Uterus (tissue), 2 donors: ENCODE measurements around the gene TMEM203.

Source experiments
- POLR2A ChIP-seq, 2 donors: fragments of 450-650 bp; IDR thresholded peaks; one replicate each; pipeline ENCODE4 v1.6.1; 2016; ENCODE audit warnings: antibody characterized with exemption in 2 of 2, mild to moderate bottlenecking in 1 of 2, moderate library complexity in 1 of 2
- TF ChIP-seq, protein P1 (sequence below), 4 experiments: fragments of 200-600 bp in 2 of 4; fragments of 450-650 bp in 2 of 4; sonication (generic) in 2 of 4; IDR thresholded peaks; one replicate each; pipeline ENCODE4 v1.5.1; 2016 to 2019; ENCODE audit warnings: antibody characterized with exemption in 4 of 4, mild to moderate bottlenecking in 2 of 4, moderate library complexity in 1 of 4

DNA sequence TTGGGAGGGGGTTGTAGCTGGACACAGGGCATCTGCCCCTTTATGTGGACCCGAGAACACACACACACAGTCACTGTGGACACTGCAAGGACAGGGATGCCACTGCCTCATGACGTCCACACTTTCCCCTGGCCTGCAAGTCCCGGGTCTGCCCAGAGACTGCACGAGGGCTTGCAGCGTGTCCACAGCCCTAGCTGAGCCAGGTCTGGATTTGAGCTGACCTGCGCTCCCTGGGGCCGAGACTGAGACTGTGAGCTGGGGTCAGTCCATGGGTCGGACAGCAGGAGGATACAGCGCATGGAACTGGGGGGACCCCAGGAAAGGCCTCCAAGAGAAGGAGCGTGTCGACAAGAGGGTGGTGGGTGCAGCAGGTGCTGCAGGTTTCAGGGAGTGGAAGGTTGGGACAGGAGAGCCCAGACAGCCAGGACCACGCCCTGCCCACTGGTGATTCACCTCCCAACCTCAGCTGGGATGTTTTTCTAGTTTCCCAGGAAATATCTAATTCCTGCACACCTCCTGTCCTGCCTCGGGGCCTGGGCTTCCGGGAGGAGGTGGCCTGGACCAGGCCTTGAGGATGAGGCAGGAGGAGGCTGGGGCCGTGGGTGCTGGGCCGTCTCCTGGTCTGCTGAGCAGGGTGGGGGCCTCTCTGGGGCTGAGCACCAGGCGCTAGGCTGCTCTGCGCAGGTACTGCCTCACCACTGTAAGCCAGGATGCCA is 21.0 kb upstream of the TMEM203 start:
- TF ChIP-seq, protein P1, sequence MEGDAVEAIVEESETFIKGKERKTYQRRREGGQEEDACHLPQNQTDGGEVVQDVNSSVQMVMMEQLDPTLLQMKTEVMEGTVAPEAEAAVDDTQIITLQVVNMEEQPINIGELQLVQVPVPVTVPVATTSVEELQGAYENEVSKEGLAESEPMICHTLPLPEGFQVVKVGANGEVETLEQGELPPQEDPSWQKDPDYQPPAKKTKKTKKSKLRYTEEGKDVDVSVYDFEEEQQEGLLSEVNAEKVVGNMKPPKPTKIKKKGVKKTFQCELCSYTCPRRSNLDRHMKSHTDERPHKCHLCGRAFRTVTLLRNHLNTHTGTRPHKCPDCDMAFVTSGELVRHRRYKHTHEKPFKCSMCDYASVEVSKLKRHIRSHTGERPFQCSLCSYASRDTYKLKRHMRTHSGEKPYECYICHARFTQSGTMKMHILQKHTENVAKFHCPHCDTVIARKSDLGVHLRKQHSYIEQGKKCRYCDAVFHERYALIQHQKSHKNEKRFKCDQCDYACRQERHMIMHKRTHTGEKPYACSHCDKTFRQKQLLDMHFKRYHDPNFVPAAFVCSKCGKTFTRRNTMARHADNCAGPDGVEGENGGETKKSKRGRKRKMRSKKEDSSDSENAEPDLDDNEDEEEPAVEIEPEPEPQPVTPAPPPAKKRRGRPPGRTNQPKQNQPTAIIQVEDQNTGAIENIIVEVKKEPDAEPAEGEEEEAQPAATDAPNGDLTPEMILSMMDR (IDR thresholded peaks at IDR 0.05), result no peak
- no peak for TF ChIP-seq POLR2A (IDR thresholded peaks at IDR 0.05)
